ENCODE results near the gene PHPT1.
"Not testable (repeated sequence)": the region's sequence is repeated elsewhere in the genome, so short reads cannot be mapped to it uniquely, and the experiment has no call there.

Gene PHPT1

GRCh38 chr9:136837856-136838277, 11.3 kb upstream of the PHPT1 start:
- not testable (repeated sequence) for DNase-seq

- DNase-seq = no peak
Observed at GRCh38 chr9:136838314-136839228, 10.6 kb upstream of the PHPT1 start.

GRCh38 chr9:136839229-136840139, 9.7 kb upstream of the PHPT1 start:
- DNase-seq = no peak

- DNase-seq = no peak
Observed at GRCh38 chr9:136840140-136840876, 8.9 kb upstream of the PHPT1 start.

- no peak for DNase-seq
Observed at GRCh38 chr9:136840877-136841645, 8.1 kb upstream of the PHPT1 start.

GRCh38 chr9:136841646-136842379, 7.4 kb upstream of the PHPT1 start:
- not testable (repeated sequence) for DNase-seq

- DNase-seq = peak; percentile 91
Observed at GRCh38 chr9:136842380-136842948, 6.7 kb upstream of the PHPT1 start, which contains the start of gene AJM1. AJM1 (plus strand) TSS chr9:136842478; CDS start chr9:136844415, 1,937 bp downstream.

GRCh38 chr9:136843159-136843800, 5.9 kb upstream of the PHPT1 start:
- DNase-seq = not testable (repeated sequence)

GRCh38 chr9:136843801-136844740, 5.1 kb upstream of the PHPT1 start:
- DNase-seq = not testable (repeated sequence)

- DNase-seq = no peak
Observed at GRCh38 chr9:136844761-136845464, 4.3 kb upstream of the PHPT1 start.

- DNase-seq = no peak
Observed at GRCh38 chr9:136845465-136846260, 3.5 kb upstream of the PHPT1 start.

GRCh38 chr9:136846376-136847087, 2.7 kb upstream of the PHPT1 start:
- no peak for DNase-seq

- peak; percentile 93 for DNase-seq
Observed at GRCh38 chr9:136847088-136847825, 2.0 kb upstream of the PHPT1 start.

- peak; percentile 93 for DNase-seq
Observed at GRCh38 chr9:136847826-136848392, 1.3 kb upstream of the PHPT1 start.

GRCh38 chr9:136848393-136849037, 694 bp upstream of the PHPT1 start:
- no peak for DNase-seq

All from islet precursor cell (in vitro differentiated cells).